D721Med (cell line): ENCODE data around the gene PTPRR.

ENCODE experiments used
- DNase-seq: peaks from one replicate; pipeline ENCODE4 v3.0.0; 2011; ENCODE audit warnings: low spot score; ENCODE audit not compliant: insufficient read length
- FAIRE-seq: peaks from 2 replicates; lab custom pipeline; 2011; peaks lifted over from hg19 to GRCh38; lab: Jason Lieb, UNC
- CTCF ChIP-seq: IDR thresholded peaks from 2 replicates; pipeline ENCODE4 v1.5.1; 2012; ENCODE audit warnings: mild to moderate bottlenecking, control low read depth; ENCODE audit not compliant: insufficient read depth; ENCODE audit errors: missing control alignments

PTPRR gene

GRCh38 chr12:70609739-70610491 lies 310.6 kb downstream of the PTPRR start:
- DNase-seq (no peak), FAIRE-seq (no peak)
- TF ChIP-seq CTCF, result no peak

- TF ChIP-seq CTCF, result no peak
- FAIRE-seq, result no peak
- no peak for DNase-seq
These were observed 311.3 kb downstream of the PTPRR start for GRCh38 chr12:70609203-70609602.

DNA sequence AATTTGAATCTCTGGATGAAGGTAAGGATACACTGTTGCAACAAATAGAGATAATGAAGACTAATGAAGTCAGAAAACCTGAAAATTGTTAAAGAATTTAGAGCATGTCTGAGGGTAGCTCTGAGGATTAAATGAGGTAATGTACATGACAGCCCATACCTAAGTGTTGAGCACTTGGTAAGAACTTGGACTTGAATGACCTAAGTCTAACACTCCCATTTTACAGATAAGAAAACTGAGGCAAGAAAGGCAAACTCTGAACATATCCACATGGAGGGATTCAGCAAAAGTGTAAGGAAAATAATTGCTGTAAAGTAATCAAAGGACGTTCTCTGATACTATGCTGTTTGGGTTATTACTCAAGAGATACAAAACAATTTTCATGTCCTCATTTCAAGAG lies 312.4 kb downstream of the PTPRR start:
- DNase-seq (no peak), FAIRE-seq (no peak)
- no peak for TF ChIP-seq CTCF

- FAIRE-seq, result no peak
- DNase-seq, result no peak
These were observed 313.4 kb downstream of the PTPRR start for GRCh38 chr12:70607107-70607506.

GRCh38 chr12:70605976-70606375 lies 314.6 kb downstream of the PTPRR start:
- no peak for DNase-seq
- no peak for TF ChIP-seq CTCF
- FAIRE-seq, result no peak

More at GRCh38 chr12:70607107-70607506, 313.4 kb downstream of the PTPRR start:
- TF ChIP-seq CTCF, result no peak

DNA sequence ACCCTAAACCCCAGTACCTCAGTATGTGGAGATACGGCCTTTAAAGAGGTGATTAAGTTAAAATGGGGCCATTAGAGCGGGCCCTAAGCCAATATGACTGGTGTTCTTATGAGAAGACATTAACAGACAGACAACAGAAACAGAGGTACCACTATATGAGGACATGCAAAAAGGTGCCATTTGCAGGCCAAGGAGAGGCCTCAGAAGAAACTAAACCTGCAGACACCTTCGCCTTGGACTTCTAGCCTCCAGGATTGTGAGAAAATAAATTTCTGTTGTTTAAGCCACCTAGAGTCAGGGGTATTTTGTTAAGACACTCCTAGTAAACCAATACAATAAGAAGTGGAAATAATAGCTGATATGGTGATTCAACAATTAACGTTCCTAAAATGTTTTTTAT lies 315.9 kb downstream of the PTPRR start:
- TF ChIP-seq CTCF, result no peak
- FAIRE-seq, result no peak
- no peak for DNase-seq

GRCh38 chr12:70603044-70603443 lies 317.5 kb downstream of the PTPRR start:
- TF ChIP-seq CTCF, result no peak
- no peak for DNase-seq
- no peak for FAIRE-seq
